Omental fat pad (tissue), 4 donors: ENCODE data around the gene MAGI1. TPM values are rescaled to one million over a fixed set of nuclear protein-coding genes. Genes with fewer than 3 reads are reported as not detected.
"Not testable (repeated sequence)": the region's sequence is repeated elsewhere in the genome, so short reads cannot be mapped to it uniquely, and the experiment has no call there.

ENCODE experiments used
- ATAC-seq: fragments of 150-250 bp; one replicate; pipeline ENCODE4 v1.9.1; 2016; ENCODE audit warnings: mild to moderate bottlenecking, moderate library complexity; ENCODE audit not compliant: low FRiP score
- DNase-seq: peaks from one replicate; pipeline ENCODE4 v3.0.0-alpha.2; 2019; ENCODE audit warnings: low spot score
- total RNA-seq, 4 donors: library from RNA; depleted of rRNA; stranded (reverse); fragments of >200 nt; gene quantifications; one replicate each; pipeline ENCODE4 v1.1.0, GENCODE V29; 2016
- TF ChIP-seq, protein P1 (sequence below), 3 donors: fragments of 450-650 bp; IDR thresholded peaks; one replicate each; pipeline ENCODE4 v1.5.1; 2016 to 2017; ENCODE audit warnings: antibody characterized with exemption in 3 of 3, mild to moderate bottlenecking in 3 of 3, moderate library complexity in 2 of 3

Gene MAGI1
- total RNA-seq, 4 donors from 2014 or later, result 22.9 to 38.8 (median 34.3) TPM

DNA sequence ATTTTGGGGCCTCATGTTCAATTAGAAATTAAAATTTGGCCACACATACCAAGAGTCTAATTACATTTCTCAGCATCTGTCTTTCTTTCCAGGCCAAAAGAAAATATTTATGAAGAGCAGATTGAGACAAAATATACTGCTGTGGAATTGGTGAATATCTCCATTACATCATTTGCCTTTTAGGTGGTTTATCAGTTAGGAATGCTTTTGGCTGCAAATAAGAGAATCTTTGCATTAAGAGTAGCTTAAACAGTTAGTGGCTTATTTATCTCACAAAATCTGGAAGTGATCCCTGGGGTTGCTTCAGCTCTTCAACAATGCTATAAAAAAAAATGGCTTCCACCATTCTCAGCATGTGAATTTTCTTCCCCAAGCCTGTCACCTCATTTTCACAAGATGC lies 308.7 kb downstream of the MAGI1 start:
- DNase-seq, result no peak
- no peak for ATAC-seq
- TF ChIP-seq, protein P1, sequence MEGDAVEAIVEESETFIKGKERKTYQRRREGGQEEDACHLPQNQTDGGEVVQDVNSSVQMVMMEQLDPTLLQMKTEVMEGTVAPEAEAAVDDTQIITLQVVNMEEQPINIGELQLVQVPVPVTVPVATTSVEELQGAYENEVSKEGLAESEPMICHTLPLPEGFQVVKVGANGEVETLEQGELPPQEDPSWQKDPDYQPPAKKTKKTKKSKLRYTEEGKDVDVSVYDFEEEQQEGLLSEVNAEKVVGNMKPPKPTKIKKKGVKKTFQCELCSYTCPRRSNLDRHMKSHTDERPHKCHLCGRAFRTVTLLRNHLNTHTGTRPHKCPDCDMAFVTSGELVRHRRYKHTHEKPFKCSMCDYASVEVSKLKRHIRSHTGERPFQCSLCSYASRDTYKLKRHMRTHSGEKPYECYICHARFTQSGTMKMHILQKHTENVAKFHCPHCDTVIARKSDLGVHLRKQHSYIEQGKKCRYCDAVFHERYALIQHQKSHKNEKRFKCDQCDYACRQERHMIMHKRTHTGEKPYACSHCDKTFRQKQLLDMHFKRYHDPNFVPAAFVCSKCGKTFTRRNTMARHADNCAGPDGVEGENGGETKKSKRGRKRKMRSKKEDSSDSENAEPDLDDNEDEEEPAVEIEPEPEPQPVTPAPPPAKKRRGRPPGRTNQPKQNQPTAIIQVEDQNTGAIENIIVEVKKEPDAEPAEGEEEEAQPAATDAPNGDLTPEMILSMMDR (IDR thresholded peaks at IDR 0.05), result no peak

DNA sequence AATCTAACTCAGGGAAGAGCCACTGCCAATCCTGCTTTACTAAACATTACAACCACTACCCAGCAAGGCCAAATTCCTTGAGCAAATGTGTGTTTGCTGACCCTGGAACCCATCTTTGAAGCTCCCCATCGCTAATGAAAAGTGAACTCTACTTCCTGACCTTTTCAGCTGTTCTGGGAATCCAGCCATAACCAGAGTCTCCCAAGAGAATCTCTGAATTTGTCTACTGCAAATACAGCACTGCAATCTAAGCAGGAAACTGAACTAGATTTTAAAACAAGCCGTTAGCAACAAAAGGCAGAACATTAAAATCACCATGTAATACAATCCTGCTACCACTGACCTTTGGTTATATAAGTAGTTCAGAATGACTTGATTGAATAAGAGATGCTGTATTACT lies 309.2 kb downstream of the MAGI1 start:
- TF ChIP-seq, protein P1 (IDR thresholded peaks at IDR 0.05), result no peak
- no peak for DNase-seq

DNA sequence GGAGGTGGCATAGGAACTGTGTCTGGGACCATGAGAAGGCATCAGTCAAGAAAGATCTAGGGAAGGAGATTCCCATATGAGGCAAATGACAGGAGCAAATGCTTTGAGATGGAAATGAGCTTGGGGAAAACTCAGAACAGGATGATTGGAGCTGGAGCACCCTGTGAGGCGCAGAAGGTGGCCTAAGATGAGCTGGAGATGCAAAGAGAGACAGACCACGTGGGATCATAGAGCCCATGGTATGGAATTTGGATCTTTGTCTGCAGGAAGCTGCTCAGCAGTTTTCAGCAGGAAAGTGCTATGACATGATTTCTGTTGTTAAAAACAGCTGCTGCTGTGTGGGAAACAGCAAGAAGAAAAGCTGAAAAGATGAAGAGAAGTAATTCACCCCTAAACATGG lies 310.6 kb downstream of the MAGI1 start:
- DNase-seq (no peak), ATAC-seq (no peak)
- TF ChIP-seq, protein P1 (IDR thresholded peaks at IDR 0.05), result no peak

More for the DNA sequence above, 309.2 kb downstream of the MAGI1 start:
- ATAC-seq, result no peak

DNA sequence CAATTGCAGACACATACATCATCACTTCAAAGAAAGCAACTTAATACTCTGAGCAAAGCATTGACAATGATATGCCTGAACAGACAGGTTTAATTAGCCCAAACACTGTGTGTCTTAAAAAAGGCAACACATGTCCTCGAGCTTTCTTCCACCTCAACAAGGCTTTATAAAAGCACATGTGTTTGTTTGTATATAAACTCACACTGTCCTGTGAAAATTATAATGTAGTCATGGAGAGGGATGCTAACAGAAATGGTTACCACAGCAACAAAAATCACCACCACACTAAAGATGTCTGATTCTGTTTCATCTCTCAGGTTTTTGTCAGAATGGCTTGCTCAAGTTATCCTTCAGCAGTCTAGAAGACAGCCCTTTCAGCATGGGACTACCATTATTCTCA lies 314.7 kb downstream of the MAGI1 start:
- TF ChIP-seq, protein P1 (IDR thresholded peaks at IDR 0.05), result no peak
- DNase-seq (no peak), ATAC-seq (no peak)

DNA sequence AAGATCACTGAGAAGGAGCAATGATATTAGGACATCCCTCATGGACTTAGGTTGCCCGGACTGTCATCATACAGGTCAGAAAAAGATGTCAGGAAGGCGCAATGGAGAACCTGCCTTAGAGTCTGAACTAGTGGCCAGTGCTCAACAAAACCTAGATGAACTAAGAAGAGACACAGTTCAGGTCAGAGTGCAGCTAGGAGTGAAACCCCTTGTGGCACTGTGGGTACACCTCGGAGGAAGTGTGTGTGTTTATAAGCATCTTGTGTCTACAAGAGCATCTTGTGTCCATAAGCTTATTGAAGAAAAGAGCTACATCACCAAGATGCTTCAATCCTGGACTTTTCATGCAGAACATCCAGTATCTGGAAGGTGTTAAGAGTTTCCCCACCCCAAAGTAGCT lies 315.7 kb downstream of the MAGI1 start:
- DNase-seq (no peak), ATAC-seq (no peak)
- TF ChIP-seq, protein P1 (IDR thresholded peaks at IDR 0.05), result no peak

DNA sequence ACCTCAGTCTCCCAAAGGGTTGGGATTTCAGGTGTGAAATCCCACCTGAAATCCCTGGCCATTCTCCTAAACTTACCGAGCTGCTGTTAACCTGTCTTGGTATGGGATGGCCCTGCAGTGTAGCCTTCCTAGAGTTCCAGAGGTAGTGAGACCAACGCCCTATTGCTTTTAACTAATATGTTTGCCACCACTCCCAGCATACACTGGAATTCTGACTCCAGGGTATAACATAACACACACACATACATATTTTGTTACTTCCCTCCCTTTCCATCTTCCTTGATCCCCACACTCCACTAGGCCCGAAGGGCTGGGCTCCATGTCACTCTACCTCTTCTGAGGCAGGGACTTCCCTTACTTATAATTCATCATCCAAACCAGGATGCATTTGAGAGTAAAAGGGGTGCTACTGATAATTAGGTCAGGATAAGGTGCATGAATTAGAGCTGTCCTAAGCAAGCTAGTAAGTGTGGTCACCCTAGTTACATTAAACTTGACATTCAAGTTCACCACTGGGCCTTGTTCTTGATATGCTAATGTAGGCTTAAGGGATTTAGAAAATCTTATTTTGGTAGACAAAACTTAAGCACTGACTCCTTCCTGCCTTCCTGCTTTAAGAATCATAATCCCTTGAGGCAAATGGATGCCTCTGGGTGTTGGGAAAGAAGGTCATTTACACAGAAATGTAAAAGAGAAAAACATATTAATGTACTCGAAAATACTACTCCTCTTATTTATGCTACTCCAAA lies 317.6 kb downstream of the MAGI1 start:
- TF ChIP-seq, protein P1 (IDR thresholded peaks at IDR 0.05), result no peak
- DNase-seq (no peak), ATAC-seq (no peak)

DNA sequence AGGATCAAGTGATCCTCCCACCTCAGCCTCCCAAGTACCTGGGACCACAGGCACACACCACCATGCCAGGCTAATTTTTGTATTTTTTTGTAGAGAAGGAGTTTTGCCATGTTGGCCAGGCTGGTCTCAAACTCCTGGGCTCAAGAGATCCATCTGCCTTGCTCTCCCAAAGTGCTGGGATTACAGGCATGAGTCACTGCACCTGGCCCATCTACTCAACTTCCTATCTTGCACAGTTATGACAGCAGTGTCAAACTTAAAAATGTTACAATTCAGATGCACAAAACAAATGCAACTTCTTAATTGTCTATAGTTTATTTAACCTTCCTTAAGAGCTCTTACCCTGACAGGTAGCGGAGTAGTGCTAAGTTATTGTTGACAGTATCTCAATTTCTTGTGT lies 319.1 kb downstream of the MAGI1 start:
- ATAC-seq, DNase-seq: not testable (repeated sequence)
